Stomach smooth muscle (tissue), 2 donors: Measurements from ENCODE around the gene SIRPG.
"Not testable (repeated sequence)": the region's sequence is repeated elsewhere in the genome, so short reads cannot be mapped to it uniquely, and the experiment has no call there.

Experiments
- H3K27ac ChIP-seq: one replicate; pipeline ENCODE4 v1.7.0; 2013; ENCODE audit warnings: mild to moderate bottlenecking, low read length, inconsistent platforms
- H3K27me3 ChIP-seq, 2 donors: one replicate each; pipeline ENCODE4 v1.7.0; 2013; ENCODE audit warnings: low read length in 2 of 2; ENCODE audit not compliant: insufficient read depth in 2 of 2, control insufficient read depth in 1 of 2
- H3K36me3 ChIP-seq, 2 donors: one replicate each; pipeline ENCODE4 v1.7.0; 2013; ENCODE audit warnings: low read length in 2 of 2; ENCODE audit not compliant: control insufficient read depth in 2 of 2, insufficient read depth in 2 of 2
- H3K4me1 ChIP-seq: one replicate; pipeline ENCODE4 v1.7.0; 2013; ENCODE audit warnings: low read length; ENCODE audit not compliant: control insufficient read depth, insufficient read depth
- H3K4me3 ChIP-seq, 2 donors: one replicate each; pipeline ENCODE4 v1.7.0; 2013; ENCODE audit warnings: low read length in 2 of 2
- H3K9ac ChIP-seq, 2 donors: one replicate each; pipeline ENCODE4 v1.7.0; 2013; ENCODE audit warnings: low read length in 2 of 2, mild to moderate bottlenecking in 1 of 2
- H3K9me3 ChIP-seq, 2 donors: one replicate each; pipeline ENCODE4 v1.7.0; 2013; ENCODE audit warnings: low read length in 2 of 2; ENCODE audit not compliant: control insufficient read depth in 2 of 2
- donor health status: healthy.
- donor health status: Pancreatic carcinoma.

Gene SIRPG

DNA sequence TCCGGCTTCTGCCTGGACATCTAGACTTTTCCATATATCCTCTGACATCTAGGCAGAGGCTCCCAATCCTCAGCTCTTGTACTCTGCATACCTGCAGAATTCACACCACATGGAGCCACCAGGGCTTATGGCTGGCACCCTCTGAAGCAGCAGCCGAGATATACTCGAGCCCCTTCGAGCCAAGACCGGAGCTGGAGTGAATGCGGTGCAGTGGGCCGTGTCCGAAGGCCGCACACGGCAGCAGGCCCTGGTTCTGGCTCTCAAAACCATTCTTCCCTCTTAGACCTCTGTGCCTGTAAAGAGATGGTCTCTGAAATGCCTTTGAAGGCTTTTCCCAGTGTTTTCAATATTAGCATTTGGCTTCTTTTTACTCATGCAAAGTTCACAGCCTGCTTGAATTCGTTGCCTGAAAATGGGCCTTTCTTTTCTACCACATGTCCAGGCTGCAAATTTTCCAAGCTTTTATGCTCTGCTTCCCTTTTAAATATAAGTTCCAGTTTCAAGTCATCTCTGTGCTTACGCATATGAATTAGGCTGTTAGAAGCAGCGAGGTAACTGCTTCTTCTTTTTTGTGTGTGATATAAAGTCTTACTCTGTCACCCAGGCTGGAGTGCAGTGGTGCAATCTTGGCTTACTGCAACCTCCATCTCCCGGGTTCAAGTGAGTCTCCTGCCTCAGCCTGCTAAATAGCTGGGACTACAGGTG is 33.9 kb downstream of the SIRPG start:
- H3K4me3 ChIP-seq, result no peak overlapping the region
- H3K9me3 ChIP-seq, result peaks cover 4 to 7% of the 10 kb centered on the region in 2 donors
- H3K27ac ChIP-seq, result no peak overlapping the region
- no peak overlapping the region for H3K9ac ChIP-seq
- no peaks in the 10 kb centered on the region for H3K27me3 ChIP-seq
- no peaks in the 10 kb centered on the region for H3K4me1 ChIP-seq
- H3K36me3 ChIP-seq, result no peaks in the 10 kb centered on the region

DNA sequence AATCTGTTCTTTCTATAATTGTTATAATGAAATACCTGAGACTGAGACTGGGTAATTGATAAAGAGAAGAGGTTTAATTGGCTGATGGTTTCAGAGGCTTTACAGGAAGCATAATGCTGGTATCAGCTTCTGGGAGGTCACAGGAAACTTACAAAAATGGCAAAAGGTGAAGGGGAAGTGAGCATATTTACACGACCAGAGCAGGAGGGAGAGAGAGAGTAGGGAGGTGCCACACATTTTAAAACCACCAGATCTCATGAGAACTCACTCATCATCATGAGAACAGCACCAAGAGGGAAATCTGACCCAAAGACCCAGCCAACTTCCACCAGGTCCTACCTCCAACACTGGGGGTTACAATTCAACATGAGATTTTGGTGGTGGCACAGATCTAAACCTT is 35.1 kb downstream of the SIRPG start:
- Histone ChIP-seq H3K27me3 (no peaks in the 10 kb centered on the region), H3K27ac (no peak overlapping the region), H3K9ac (no peak overlapping the region), H3K9me3 (peaks cover 4 to 11% of the 10 kb centered on the region in 2 donors), H3K4me3 (no peak overlapping the region), H3K36me3 (no peaks in the 10 kb centered on the region), H3K4me1 (no peaks in the 10 kb centered on the region)

DNA sequence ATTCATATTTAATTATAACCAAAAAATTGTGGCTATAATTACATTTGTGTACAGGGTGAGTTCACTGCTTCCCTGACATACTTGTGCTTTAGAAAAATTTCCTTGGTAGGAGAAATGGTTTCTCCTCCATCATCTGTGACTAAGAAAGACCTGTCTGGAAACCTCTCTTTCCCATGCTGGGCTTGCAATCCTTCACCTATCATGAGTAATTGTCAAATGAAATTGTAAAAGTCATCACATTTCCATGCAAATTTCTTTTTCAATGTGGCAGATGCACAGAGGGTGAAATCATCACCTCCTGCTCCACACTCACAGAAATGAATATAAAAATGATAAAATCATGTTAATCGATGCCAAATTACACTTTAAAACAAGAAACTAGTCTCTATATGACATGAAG is 36.3 kb downstream of the SIRPG start:
- no peak overlapping the region for H3K4me3 ChIP-seq
- no peak overlapping the region for H3K27ac ChIP-seq
- H3K36me3 ChIP-seq, result no peaks in the 10 kb centered on the region
- peaks cover 4 to 11% of the 10 kb centered on the region in 2 donors for H3K9me3 ChIP-seq
- no peaks in the 10 kb centered on the region for H3K27me3 ChIP-seq
- H3K4me1 ChIP-seq, result no peaks in the 10 kb centered on the region
- H3K9ac ChIP-seq, result no peak overlapping the region

DNA sequence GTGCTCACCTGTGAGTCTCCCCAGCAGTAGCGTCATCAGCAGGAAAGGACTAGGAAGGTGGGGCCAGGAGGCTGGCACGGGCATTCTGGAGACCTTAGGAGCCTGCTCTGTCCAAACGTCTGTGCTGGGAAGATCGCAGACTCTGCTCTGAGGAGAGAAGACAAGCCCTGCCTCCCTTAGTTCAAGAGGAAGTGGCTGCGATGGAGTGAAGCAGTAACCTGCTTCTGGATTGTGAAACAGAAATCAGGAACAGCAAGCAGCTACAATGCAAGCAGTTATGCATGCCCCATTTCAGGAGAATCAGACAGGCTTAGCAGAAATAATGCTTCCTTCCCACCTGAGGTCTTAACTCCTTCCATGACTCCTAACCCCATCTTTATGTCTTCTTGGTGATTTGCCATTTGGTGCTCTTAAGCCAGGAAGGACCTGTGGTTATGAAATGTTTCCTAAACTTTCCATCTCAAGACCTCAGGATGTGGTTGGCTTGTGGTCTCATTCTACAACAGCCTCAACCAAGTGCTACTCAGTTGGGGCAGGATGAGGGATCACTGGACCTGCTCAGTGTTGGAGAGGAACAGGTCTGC is 37.6 kb downstream of the SIRPG start, which contains the start of gene SIRPB1:
Gene SIRPB1, minus strand, starts transcription at position 149 of the 584 bp plus-strand sequence. Its CDS starts 65 bp downstream, at position 84.
- H3K9ac ChIP-seq, result no peak within 1 kb of the TSS
- no peaks in the 10 kb centered on the region for H3K36me3 ChIP-seq
- H3K9me3 ChIP-seq, result peaks cover 4 to 11% of the 10 kb centered on the region in 2 donors
- no peak within 1 kb of the TSS for H3K27ac ChIP-seq
- H3K4me3 ChIP-seq, result no peak within 1 kb of the TSS
- H3K27me3 ChIP-seq, result no peaks in the 10 kb centered on the region
- H3K4me1 ChIP-seq, result no peaks in the 10 kb centered on the region

DNA sequence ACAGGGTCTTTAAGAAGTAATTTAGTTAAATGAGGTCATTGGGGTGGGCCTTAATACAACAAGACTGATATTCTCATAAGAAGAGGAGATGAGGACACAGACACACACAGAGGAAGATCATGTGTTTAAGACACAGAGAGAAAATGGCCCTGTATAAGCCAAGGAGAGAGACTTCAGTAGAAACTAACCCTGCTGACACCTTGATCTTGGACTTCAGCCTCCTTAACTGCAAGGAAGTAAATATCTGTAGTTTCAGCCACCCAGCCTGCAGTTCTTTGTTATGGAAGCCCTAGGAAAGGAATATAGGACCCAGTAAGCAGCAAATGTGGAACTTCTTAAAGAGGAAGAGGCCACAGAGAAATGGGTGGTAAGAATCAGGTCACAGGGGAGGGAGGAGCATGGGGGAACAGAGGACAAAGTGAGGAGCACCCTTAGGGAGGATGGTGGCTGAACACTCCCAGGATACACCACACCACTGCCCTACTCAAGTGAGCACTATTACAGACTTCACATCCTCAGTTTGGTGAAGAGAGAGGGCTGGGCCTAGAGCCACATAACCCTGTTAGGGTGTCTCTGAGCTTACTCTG is 38.5 kb downstream of the SIRPG start:
- no peak overlapping the region for H3K4me3 ChIP-seq
- H3K9me3 ChIP-seq, result peaks cover 4 to 11% of the 10 kb centered on the region in 2 donors
- H3K4me1 ChIP-seq, result no peaks in the 10 kb centered on the region
- H3K36me3 ChIP-seq, result no peaks in the 10 kb centered on the region
- no peak overlapping the region for H3K27ac ChIP-seq
- H3K9ac ChIP-seq, result no peak overlapping the region
- no peaks in the 10 kb centered on the region for H3K27me3 ChIP-seq

DNA sequence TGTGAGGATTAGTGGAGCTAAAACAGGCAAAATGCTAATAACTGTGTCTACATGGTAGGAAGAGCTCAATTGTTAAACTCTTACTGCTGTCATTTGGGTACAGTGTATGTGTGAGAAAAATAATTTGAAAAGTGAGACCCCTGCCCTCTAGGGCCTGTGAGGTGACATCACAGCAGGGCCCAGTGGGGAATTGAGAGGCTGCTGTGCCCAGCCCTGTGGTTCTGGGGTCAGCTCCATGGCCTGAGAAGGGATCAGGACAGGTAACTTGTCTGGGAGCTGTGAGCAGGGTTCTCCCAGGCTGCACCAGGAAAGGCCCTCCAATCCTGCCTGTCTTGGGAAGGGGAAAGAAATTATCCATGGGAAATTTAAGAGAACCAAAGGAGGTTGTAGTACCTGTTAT is 39.1 kb downstream of the SIRPG start:
- Histone ChIP-seq H3K4me3 (no peak overlapping the region), H3K9ac (no peak overlapping the region), H3K27me3 (no peaks in the 10 kb centered on the region), H3K4me1 (no peaks in the 10 kb centered on the region), H3K27ac (no peak overlapping the region), H3K9me3 (peaks cover 4 to 11% of the 10 kb centered on the region in 2 donors), H3K36me3 (no peaks in the 10 kb centered on the region)

DNA sequence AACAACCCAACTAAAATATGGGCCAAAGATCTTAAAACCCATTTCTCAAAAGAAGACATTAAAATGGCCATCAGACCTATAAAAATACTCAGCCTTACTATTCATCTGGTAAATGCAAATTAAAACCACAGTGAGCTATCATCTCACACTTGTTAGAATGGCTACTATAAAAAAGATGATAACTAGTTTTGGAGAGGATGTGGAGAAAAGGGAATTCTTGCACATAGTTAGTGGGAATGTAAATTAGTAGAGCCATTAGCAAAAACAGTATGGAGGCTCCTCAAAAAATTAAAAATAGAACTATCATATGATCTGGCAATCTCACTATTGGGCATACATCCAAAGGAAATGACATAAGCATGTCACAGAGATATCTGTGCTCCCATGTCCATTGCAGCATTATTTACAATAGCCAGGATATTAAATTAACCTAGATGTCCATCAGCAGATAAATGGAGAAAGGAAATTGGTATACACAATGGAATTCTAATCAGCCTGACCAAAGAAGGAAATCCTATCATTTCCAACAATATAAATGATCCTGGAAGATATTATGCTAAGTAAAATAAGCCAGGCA is 40.6 kb downstream of the SIRPG start:
- Histone ChIP-seq H3K9ac (no peak overlapping the region), H3K4me3 (no peak overlapping the region), H3K27me3 (no peaks in the 10 kb centered on the region), H3K4me1 (no peaks in the 10 kb centered on the region), H3K27ac (no peak overlapping the region), H3K9me3 (peaks cover 4 to 11% of the 10 kb centered on the region in 2 donors), H3K36me3 (no peaks in the 10 kb centered on the region)

DNA sequence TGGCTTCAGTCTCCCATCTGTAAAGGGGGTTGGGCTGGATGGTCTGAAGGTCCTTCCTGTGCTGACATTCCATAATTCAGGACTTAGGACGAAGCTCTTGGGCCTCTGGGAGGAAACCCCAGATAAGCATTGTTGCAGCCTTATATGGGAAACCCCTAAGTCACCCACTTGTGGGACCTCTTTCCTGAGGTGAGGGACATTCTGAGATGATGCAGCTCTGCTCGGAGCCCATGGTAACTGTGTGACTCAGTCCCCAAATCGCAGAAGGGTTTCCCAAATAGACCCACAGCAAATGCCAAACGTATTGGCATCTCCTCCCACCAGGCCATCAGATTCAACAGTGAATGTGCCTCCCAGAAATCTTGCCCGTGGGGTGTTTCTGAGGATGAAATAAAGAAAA is 47.2 kb downstream of the SIRPG start:
- H3K4me1 ChIP-seq, H3K36me3 ChIP-seq, H3K4me3 ChIP-seq, H3K27me3 ChIP-seq, H3K9ac ChIP-seq, H3K27ac ChIP-seq, H3K9me3 ChIP-seq: not testable (repeated sequence)

DNA sequence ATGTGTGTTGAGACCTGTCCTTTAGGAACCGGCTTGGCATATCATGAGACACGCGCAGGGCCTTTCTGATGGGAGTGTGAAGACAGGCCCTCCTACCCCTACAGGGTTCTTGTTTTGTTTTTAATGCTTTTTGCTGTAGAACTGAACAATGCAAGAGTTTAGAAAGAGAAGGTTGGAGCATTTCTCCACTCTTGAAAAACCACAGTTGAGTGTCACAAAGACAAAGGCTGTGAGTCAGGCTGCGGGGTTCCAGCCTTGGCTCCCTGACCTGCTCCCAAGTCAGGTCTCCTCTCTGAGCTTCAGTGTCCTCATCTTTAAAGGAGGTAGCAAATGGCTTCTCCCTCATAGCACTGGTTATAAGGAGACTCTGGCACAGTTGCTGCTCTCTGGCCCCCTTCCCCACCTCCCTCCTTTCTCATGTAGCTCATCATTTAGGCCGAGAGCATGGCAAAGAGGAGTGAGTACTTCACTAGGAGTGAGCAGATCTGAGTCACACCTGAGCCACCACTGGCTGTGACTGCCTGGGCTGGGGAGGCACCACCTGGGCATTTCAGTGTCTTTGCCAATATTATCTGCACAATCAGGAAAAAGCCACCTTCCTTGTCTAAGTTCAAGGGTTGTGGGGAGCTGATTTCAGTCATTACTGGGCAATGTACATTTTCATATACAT is 48.8 kb downstream of the SIRPG start:
- H3K4me3 ChIP-seq, H3K27ac ChIP-seq, H3K9me3 ChIP-seq, H3K27me3 ChIP-seq, H3K9ac ChIP-seq, H3K4me1 ChIP-seq, H3K36me3 ChIP-seq: not testable (repeated sequence)

DNA sequence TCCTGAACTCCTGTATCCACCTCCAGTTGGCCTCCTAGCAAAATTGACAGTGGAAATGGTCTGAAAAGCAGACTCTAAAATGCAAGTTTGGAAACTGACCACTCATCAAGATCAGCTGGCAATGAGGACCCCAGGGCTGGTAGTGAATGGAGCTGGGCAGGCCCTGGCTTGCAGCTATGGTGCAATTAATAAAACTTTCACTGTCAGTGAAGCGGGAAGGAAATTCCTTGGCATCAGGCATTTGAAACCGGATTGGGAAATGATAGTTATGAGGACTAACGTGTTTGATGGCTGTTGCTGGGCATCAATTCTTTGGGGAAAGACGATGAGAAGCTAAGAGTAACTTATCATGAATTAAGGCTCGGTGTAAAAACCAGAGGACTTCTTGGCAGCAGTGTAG is 56.8 kb downstream of the SIRPG start:
- H3K9ac ChIP-seq, result no peak overlapping the region
- no peaks in the 10 kb centered on the region for H3K9me3 ChIP-seq
- no peaks in the 10 kb centered on the region for H3K4me1 ChIP-seq
- no peak overlapping the region for H3K27ac ChIP-seq
- H3K4me3 ChIP-seq, result no peak overlapping the region
- H3K27me3 ChIP-seq, result no peaks in the 10 kb centered on the region
- no peaks in the 10 kb centered on the region for H3K36me3 ChIP-seq
